Stimulated activated CD4-positive, alpha-beta T cell treated with anti-CD3 and anti-CD28 coated beads, Interleukin-2, amount 100 ng/mL, for 48 hours (primary cell): ENCODE results near the gene PDE4C.

Experiments used
- DNase-seq, 2 donors: peaks; one replicate each; pipeline ENCODE4 v3.0.0-alpha.2; 2020

PDE4C gene

GRCh38 chr19:18225702-18226468 is at the start of gene PDE4C:
Gene PDE4C (minus strand): TSS chr19:18226438. CDS start chr19:18226415, 23 bp downstream.
- no peak for DNase-seq

GRCh38 chr19:18274781-18275356 is 48.6 kb upstream of the PDE4C start:
- no peak for DNase-seq

- DNase-seq, result no peak
Observed at GRCh38 chr19:18274219-18274780, 48.1 kb upstream of the PDE4C start, which contains the start of gene IQCN. Gene IQCN (minus strand): TSS chr19:18274452. CDS start chr19:18269478, 4,974 bp downstream.

- DNase-seq, result no peak
Observed at GRCh38 chr19:18273561-18274218, 47.5 kb upstream of the PDE4C start.

- no peak for DNase-seq
Observed at GRCh38 chr19:18271433-18271841, 45.2 kb upstream of the PDE4C start.

GRCh38 chr19:18270326-18270725 is 44.1 kb upstream of the PDE4C start:
- no peak for DNase-seq

- DNase-seq, result no peak
Observed at GRCh38 chr19:18269070-18269723, 43.0 kb upstream of the PDE4C start.

GRCh38 chr19:18266771-18267686 is 40.8 kb upstream of the PDE4C start:
- DNase-seq, result no peak

- DNase-seq, result no peak
Observed at GRCh38 chr19:18265582-18265981, 39.3 kb upstream of the PDE4C start.

GRCh38 chr19:18264971-18265540 is 38.8 kb upstream of the PDE4C start:
- DNase-seq, result no peak

GRCh38 chr19:18264137-18264854 is 38.1 kb upstream of the PDE4C start:
- no peak for DNase-seq

GRCh38 chr19:18263324-18264136 is 37.3 kb upstream of the PDE4C start:
- DNase-seq, result no peak

GRCh38 chr19:18262917-18263316 is 36.7 kb upstream of the PDE4C start:
- DNase-seq, result no peak

- no peak for DNase-seq
Observed at GRCh38 chr19:18262144-18262543, 35.9 kb upstream of the PDE4C start.

GRCh38 chr19:18261474-18261873 is 35.2 kb upstream of the PDE4C start:
- DNase-seq, result no peak

GRCh38 chr19:18259893-18260292 is 33.7 kb upstream of the PDE4C start:
- no peak for DNase-seq

- no peak for DNase-seq
Observed at GRCh38 chr19:18257503-18258470, 31.5 kb upstream of the PDE4C start.
